CD4-positive, alpha-beta T cell treated with Interferon alpha-2 for 1 hour (primary cell): Measurements from ENCODE around the gene TCP11.

Experiments used
- DNase-seq, 2 donors: peaks; one replicate each; pipeline ENCODE4 v3.0.0-alpha.2; 2020 to 2022

Gene TCP11

DNA sequence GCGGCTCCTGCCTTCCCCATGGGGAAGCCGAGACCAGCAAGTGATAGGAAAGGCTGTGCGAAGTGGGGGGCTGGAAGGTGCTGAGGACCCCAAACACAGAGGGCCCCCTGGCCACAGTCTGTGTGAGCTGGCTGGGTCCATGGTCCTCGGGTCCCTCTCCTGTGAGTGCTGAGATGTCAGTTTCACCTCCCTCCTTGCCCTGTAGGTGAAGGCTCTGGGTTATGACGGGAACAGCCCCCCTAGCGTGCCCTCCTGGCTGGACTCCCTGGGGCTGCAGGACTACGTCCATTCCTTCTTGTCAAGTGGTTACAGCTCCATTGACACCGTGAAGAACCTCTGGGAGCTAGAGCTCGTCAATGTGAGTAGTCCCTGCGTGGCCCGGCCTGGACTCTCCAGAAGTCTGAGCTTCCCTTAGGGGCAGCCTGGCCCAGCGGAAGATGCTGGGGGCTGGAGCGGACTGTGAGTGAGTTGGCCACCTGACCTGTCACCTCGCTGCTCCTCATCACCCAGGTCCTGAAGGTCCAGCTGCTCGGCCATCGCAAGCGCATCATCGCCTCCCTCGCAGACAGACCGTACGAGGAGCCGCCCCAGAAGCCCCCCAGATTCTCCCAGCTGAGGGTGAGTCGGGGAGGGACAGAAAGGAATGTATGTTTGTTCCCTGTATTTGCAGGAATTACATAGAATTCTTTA is 61.7 kb downstream of the TCP11 start:
- no peak for DNase-seq

DNA sequence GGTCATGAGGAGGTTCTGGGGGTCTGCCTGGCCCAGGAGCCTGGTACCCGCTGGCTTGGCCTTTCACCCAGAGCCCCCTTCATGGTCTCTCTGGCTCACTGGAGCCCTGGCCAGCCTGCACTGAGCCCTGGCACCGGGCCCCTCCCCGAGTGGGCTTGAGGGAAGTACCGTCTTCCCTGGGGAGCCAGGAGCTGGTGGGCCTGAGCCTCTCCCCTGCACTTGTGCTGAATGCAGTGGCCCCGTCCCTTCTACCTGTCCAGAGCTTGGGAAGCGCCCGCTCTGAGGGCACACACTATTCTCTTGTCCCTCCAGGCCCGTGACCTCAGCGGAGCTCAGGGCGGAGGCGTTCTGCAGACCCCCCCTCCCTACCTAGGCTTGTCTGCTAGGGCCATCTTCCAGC is 62.2 kb downstream of the TCP11 start:
- no peak for DNase-seq

DNA sequence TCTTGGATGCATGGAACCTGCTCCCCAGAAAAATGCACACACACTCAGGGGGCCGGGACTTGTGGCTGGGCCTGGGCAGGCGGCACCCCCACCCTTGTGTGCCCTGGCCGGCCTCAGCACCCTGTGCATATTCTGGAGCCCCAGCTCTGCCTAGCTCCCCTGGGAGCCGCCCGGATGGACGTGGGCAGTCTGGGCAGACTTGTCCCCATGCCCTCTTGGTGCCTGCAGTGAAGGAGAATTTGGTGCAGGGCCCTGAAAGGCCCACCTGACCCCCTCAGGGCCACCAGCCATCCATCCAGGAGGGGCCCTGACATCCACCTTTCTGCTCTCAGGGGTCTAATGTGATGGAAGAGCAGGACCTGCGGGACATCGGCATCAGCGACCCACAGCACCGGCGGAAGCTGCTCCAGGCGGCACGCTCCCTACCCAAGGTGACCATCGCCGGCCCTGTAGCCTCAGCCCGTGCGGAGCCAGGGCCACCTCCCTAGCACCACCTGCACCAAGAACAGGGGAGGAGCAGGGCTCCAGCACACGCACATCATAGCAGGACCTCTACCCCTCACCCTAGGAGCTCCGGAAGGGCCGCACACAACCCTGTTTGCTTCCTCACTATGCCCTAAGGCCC is 62.8 kb downstream of the TCP11 start:
- DNase-seq, result no peak

DNA sequence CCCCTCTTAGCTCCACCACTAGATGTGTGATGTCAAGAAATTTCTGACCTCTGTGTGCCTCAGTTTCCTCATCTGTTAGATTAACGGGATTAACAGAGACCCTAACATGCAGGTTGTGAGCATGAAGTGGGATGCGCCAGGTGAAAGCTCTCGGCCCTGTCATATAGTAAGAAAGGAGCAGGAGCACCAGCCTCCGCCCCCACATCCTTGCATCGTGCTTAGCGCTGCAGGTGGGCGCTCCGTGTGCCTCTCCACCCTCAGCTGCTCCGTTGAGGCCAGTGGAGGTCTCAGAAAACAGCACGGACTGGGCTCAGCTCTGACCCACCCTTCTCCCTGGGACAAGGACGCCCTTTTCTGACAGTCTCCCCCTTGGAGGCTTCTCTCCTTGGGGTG is 63.4 kb downstream of the TCP11 start:
- DNase-seq, result no peak

DNA sequence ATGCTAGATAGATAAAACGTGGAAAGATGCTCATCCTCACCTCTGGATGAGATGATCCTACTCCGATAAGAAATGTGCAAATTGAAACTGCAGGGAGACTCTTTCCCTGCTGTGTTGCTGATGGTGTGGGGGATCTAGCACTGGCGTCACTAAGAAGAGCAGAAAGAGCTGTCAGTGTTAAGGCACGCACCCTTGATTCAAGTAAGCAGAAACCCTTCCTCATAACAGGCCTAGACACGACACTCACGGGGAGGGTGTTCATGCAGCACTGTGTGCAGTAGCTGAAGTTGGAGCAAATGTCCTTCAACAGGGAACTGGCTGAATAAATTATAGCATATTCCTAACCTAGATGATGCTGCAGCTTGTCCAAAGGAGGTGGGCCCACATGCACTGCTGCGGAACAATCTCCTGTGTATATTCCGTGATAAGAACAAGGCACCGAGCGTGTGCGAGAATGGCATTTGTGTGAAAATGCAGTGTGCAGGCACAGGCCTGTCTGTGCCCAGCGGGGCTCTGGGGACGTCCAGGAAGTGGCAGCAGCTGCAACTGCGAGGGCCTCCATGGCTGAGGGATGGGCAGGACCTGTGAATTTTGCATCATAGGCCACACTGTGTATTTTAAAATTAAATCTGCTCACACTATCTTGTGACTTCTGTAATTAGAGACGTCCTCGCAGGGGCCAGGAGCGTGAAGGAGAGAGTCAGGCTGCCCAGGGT is 64.0 kb downstream of the TCP11 start:
- no peak for DNase-seq

DNA sequence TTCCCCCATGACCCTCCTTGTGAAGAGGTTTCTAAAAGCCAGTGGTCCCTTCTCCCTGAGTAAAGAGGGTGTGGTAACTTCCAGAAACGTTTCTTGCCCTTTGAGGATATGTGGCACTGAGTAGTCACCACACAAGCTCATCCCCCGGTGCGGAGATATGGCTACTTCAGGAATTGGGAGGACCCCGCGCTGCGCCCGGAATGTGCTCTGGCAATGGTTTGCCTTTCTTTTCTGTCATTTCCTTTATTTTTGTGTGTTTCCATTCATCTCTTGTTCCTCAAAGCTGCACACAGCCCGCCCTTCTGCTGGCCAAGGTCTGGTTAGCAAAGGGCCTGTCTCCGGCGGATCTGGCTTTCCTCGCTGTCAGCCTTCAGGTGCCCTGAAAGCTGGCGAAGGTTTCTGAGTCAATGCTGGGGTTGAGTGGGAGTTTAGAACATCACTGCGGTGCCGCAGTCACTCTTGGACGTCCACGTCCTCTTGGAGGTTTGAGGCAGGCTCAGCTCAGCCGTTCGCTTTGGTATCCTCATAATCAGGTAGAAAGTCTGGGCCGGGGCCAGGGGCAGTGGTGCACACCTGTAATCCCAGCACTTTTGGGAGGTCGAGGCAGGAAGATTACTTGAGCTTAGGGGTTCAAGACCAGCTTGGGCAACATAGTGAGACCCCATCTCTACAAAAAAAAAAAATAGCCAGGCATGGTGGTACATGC is 67.2 kb downstream of the TCP11 start:
- no peak for DNase-seq

DNA sequence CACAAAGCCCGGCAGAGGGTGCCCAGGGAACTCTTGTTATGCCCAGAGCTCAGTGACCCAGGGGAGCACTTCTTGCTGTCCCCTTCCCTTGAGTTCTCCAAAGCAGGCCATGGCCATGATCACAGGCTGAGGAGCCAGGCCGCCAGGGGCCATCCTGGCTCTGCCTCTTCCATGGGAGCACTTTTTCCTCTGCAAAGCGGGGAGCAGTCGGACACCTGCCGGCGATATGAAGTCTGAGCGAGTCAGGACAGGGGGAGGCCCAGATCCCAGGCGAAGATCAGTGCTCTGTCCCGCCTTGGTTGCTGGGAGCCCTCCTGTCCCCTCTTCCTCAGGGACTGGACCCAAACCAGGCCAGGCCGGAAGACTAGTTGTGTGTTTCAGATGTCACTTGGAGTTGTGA is 67.9 kb downstream of the TCP11 start:
- no peak for DNase-seq

DNA sequence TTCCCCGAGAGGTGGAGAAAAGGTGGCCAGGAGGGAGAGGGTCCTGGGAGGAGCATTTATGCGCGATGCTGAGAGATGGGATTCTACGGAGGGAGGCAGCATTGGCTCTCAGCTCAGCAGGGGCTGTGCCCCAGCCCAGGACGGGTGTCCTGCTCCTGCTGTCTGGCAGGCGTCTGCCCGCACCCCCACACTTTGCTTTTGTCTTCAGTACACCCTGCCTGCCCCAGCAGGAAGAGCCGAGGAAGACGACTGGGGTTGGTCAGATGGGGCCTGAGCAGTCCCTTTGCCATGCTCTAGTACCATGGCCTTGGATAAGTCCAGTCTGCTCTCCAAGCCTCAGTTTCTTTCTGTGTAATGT is 68.5 kb downstream of the TCP11 start:
- DNase-seq, result no peak

DNA sequence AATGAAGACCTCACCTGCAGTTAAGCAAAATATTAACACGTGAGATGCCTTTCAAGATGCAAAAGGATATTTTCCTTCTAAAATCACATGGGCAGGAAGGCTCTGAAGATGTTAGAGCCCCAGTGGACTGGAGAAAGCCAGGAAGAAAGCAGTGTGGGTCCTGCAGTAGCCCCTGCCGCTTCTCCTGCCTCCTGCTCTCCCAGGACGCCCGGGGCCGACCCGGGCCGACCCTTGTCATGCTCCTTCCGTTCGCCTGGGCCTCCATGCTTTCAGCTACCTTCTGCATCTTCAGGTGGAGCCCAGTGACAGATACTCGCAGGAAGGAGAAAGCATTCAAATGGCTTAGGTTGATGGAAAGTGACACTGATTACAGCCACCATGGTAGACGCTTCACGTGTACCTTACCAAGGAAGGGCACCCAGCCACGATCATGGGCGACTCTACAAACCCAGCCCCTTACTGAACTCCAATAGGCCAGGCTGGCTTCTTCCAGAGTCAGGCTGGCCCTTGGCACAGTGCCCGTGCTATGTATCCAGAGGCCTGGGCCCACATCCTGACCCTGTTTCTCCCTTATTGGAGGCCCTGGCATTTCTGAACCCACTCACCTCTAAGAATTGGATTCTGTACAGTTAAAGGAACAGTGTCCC is 69.0 kb downstream of the TCP11 start:
- DNase-seq, result no peak

DNA sequence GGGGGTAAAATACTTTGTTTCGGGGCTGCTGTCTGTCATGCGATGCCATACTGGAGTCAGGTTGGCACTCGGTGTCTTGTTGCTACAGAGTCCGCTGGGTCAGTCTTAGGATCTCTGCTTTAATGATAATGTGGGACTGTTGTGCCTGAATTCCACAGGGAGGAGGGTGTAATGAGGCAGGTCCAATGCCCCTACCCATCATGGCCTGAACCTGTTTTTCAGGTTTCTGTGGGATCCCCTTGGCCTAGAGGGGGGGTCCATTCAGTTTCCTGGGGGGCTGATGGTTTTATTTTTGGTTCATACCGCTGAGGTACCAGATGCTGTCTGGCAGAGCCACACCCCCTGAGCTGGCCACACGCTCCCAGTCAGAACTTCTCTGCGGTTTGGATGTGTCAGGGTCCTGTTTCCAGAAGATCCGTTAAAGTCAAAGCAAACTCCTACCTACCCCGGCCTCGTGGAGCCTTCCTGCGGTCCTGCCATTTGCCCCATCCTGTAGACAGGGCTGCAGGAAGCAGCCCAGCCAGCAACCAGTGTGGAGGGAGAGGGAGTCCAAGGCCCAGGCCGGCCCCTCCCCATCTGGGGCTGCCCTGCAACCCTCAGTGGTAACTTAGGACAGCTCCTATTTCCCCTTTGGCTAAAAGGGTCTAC is 69.7 kb downstream of the TCP11 start:
- DNase-seq, result no peak

DNA sequence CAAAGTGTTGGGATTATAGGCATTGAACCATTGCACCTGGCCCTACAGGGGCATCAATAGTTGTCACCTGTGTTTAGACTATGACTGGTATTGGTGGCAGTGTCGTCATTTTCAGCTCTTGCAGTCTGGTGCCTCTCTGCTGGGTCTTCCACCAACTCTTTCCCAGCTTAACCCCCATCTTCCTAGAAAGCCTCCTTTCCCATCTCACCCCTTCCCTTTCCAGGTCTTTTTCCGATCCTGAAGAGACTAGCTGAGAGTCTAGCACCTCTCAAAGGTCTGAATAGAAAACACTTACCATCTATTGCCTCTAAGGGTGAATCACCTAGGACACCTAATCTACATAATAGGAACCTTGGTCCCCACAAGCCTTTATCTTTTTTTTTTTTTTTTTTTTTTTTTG is 71.0 kb downstream of the TCP11 start:
- DNase-seq, result no peak

DNA sequence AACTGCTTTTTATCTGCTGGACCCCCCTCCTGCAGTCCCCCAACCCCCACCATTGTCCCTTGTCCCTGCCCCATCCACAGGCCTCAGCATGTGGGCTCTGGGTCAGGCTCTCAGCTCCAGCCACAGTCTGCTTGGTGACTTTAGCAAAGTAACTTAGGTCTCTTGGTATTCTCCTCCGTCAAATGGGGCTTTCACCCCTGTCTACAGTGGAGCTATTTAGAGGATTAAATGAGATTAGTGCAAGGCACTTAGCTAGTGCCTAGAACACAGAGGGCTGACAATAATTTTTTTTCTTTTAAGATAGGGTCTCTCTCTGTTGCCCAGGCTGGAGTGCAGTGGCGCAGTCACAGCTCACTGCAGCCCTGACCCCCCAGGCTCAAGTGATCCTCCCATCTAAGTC is 71.9 kb downstream of the TCP11 start:
- DNase-seq, result no peak

DNA sequence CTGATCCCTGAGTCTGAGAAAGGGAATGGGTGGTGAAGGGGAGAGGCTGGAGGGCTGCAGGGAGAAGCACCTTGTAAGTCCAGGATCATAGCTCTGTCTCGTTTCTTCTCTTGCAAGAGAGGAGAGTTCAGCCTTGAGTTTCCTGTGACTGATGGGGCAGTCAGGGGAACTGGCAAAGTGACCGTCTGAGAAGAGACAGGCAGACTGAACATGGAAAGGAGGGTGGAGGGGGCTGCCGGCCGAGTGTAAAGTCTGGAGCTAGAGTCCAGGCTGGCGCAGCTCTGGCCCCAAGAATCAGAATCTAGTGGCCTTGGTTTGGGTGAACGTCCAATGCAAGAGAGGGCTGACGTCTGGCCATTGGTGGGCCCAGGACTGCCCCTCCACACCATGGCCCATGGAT is 72.5 kb downstream of the TCP11 start:
- DNase-seq, result no peak

DNA sequence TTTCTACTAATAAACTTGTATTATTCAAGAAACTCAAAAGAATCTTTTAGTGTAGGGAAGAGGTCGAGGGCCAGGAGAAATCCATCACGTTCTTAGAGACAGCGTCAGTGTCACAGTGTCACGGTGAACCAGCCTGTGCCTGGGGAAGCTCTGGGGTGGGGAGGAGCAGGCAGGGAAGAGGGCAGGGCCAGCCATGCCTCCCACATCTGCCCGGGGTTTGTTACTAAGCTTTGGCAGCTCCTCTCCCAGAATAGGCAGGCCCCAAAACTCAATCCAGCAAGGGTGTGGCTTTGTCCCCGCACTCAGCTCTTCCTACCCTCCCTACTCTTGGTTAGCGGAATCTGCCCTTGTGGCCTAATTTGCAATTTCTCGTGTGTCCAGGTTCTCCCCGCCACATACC is 72.9 kb downstream of the TCP11 start:
- DNase-seq, result no peak
